BJ (cell line): ENCODE data around the gene AKT3. TPM values are rescaled to one million over a fixed set of nuclear protein-coding genes. Genes with fewer than 3 reads are reported as not detected.

Experiments used
- CTCF ChIA-PET: fragments of 350-600 bp; formaldehyde crosslinking; extraction: SDS; loops from one replicate; lab custom pipeline; 2021; ENCODE audit warnings: antibody characterized with exemption, inconsistent platforms; lab: Yijun Ruan, JAX
- POLR2A ChIA-PET: fragments of 300-600 bp; sonication (Branson Sonifier 250); formaldehyde crosslinking; extraction: SDS; loops from one replicate; lab custom pipeline; 2021; ENCODE audit warnings: antibody characterized with exemption; lab: Charles Lee
- DNase-seq: peaks from one replicate; pipeline ENCODE4 v3.0.0-alpha.2; 2011; ENCODE audit warnings: low read depth
- H3K27me3 ChIP-seq: 2 replicates; pipeline ENCODE4 v1.6.0; 2011; ENCODE audit warnings: low read length; ENCODE audit not compliant: control insufficient read depth, insufficient read depth
- H3K36me3 ChIP-seq: 2 replicates; pipeline ENCODE4 v1.5.1; 2011; ENCODE audit warnings: low read length; ENCODE audit not compliant: control insufficient read depth, insufficient read depth
- H3K4me3 ChIP-seq: 2 replicates; pipeline ENCODE4 v1.5.1; 2011; ENCODE audit warnings: low read depth, mild to moderate bottlenecking, control low read depth, low read length
- CTCF ChIP-seq: IDR thresholded peaks from 2 replicates; pipeline ENCODE4 v1.5.1; 2011; ENCODE audit warnings: low read depth, mild to moderate bottlenecking, control low read depth, inconsistent platforms, low read length, moderate library complexity; ENCODE audit not compliant: insufficient read depth
- polyA plus RNA-seq: library from polyadenylated mRNA; depleted of rRNA; stranded (reverse); fragments of >200 nt; gene quantifications from 2 replicates; pipeline ENCODE4 v1.2.3, GENCODE V29; 2011

AKT3 gene
- polyA plus RNA-seq, 1 experiment: 23.8 TPM

DNA sequence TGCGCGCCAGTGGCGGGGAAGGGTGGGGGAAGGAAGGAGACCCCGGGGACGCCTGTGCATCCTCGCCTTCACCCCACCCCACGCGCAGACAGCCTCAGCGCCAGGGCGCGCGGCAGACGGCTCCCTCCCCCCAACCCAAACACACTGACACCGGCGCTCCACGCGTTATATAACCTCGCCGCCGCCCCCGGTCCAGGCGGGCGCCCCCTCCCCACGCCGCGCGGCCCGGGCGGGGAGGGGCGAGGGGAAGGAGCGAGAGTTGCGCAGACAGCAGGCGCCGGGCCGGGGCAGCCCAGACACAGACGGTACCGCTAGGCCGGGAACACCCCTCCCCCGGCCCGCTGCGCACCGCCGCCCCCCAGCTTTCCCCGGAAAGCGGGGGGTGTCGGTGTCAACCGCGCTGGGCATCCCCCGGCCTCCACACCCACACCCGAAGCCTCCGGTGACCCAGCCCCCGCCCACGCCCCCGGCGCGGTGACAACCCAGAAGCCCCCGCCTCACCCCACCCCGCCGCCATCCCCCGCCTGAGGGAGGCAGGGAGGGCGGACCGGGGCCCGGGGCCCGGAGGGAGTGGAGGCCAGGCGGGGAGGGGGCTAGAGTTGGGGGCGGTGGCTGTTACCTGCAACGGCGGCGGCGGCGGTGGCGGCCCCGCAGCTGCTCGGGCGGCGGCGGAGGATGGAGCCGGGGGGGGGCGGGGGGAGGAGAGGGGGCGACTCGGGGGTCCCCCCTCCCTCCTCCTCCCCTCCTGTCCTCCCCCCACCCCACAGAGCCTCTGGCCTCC lies 432 bp downstream of the AKT3 start:
- no peak for DNase-seq
- peak overlapping the region; percentile 82 for H3K4me3 ChIP-seq
- H3K27me3 ChIP-seq: no peaks in the 10 kb centered on the region
- no peak for TF ChIP-seq CTCF
- POLR2A ChIA-PET: interaction anchor here (0.6 to 0.7 kb wide), 6 partner anchors 22 to 348 kb away, joined by 3 to 14 read pairs (median 5); no protein-coding TSS in a partner anchor
- H3K36me3 ChIP-seq: no peaks in the 10 kb centered on the region
- CTCF ChIA-PET: no interaction called here

- Histone ChIP-seq H3K36me3 (no peaks in the 10 kb centered on the region), H3K4me3 (peak overlapping the region; percentile 82), H3K27me3 (no peaks in the 10 kb centered on the region)
- ChIA-PET POLR2A (no interaction called here), CTCF (no interaction called here)
- TF ChIP-seq CTCF: no peak
- peak; percentile 29 for DNase-seq
Measured at GRCh38 chr1:243848858-243849420, 1.1 kb downstream of the AKT3 start.

- Histone ChIP-seq H3K36me3 (no peaks in the 10 kb centered on the region), H3K27me3 (no peaks in the 10 kb centered on the region), H3K4me3 (peak overlapping the region; percentile 82)
- DNase-seq: no peak
- TF ChIP-seq CTCF: no peak
- CTCF ChIA-PET: interaction anchor here (0.6 to 1.5 kb wide), 2 partner anchors 160 to 424 kb away, joined by 4 read pairs; no protein-coding TSS in a partner anchor
- POLR2A ChIA-PET: no interaction called here
Measured at GRCh38 chr1:243848165-243848857, 1.7 kb downstream of the AKT3 start.

GRCh38 chr1:243846761-243847160 lies 3.3 kb downstream of the AKT3 start:
- H3K36me3 ChIP-seq: no peaks in the 10 kb centered on the region
- DNase-seq: no peak
- H3K4me3 ChIP-seq: no peak overlapping the region
- CTCF ChIA-PET: interaction anchor here (1.5 kb wide), 1 partner anchor 426 kb away, joined by 4 read pairs; no protein-coding TSS in a partner anchor
- no peak for TF ChIP-seq CTCF
- POLR2A ChIA-PET: no interaction called here
- no peaks in the 10 kb centered on the region for H3K27me3 ChIP-seq

DNA sequence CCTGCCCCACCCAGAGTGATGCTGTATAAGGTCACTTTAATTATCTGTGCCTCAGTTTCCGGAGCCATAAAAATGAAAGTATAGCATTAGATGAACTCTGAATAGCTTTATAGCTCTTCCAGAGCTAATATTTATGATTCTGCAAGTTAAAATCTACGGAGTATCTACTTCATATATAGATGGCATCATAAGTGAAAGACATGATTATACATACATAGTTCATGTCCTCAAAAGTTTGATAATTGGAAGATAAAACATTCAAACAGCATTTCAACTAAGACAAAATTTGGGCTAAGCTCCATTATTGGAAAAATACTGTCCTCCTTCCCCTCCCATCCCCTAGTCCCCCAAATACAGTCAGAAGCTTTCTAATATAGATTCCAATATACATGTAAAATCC lies 4.2 kb downstream of the AKT3 start:
- ChIA-PET CTCF (no interaction called here), POLR2A (no interaction called here)
- Histone ChIP-seq H3K4me3 (no peak overlapping the region), H3K36me3 (no peaks in the 10 kb centered on the region), H3K27me3 (no peaks in the 10 kb centered on the region)
- TF ChIP-seq CTCF: no peak
- no peak for DNase-seq
